NCI-H1930 (cell line): Measurements from ENCODE around the gene ACOT9.
"Not testable (repeated sequence)": the region's sequence is repeated elsewhere in the genome, so short reads cannot be mapped to it uniquely, and the experiment has no call there.

Experiments
- DNase-seq, 2 experiments: peaks; one replicate each; lab custom pipeline; 2025; lab: John Stamatoyannopoulos, UW

Gene ACOT9

GRCh38 chrX:23765449-23765848 lies 22.4 kb upstream of the ACOT9 start:
- no peak for DNase-seq

GRCh38 chrX:23764188-23764984 lies 21.3 kb upstream of the ACOT9 start:
- DNase-seq: no peak

GRCh38 chrX:23759821-23760220 lies 16.7 kb upstream of the ACOT9 start:
- DNase-seq: no peak

- DNase-seq: peak; percentile 20 to 54
These were observed 13.1 kb upstream of the ACOT9 start for GRCh38 chrX:23756165-23756564.

- DNase-seq: no peak
These were observed 11.6 kb upstream of the ACOT9 start for GRCh38 chrX:23754664-23755063.

- no peak for DNase-seq
These were observed 9.8 kb upstream of the ACOT9 start for GRCh38 chrX:23752740-23753415.

GRCh38 chrX:23749576-23749975 lies 6.5 kb upstream of the ACOT9 start:
- DNase-seq: no peak

- no peak for DNase-seq
These were observed 6.1 kb upstream of the ACOT9 start for GRCh38 chrX:23749129-23749528.

- no peak for DNase-seq
These were observed 2.7 kb upstream of the ACOT9 start for GRCh38 chrX:23745786-23746185.

GRCh38 chrX:23743623-23743971 lies 521 bp upstream of the ACOT9 start:
- DNase-seq: not testable (repeated sequence)

GRCh38 chrX:23742174-23742696 lies 841 bp downstream of the ACOT9 start:
- DNase-seq: no peak

- no peak for DNase-seq
These were observed 5.7 kb downstream of the ACOT9 start for GRCh38 chrX:23737413-23737812.

GRCh38 chrX:23736030-23736429 lies 7.0 kb downstream of the ACOT9 start:
- no peak for DNase-seq

GRCh38 chrX:23732704-23733103 lies 10.4 kb downstream of the ACOT9 start:
- DNase-seq: no peak

- DNase-seq: no peak
These were observed 11.1 kb downstream of the ACOT9 start for GRCh38 chrX:23731951-23732350.

- no peak for DNase-seq
These were observed 13.9 kb downstream of the ACOT9 start for GRCh38 chrX:23729214-23729613.

- no peak for DNase-seq
These were observed 15.9 kb downstream of the ACOT9 start for GRCh38 chrX:23727206-23727605.

GRCh38 chrX:23726191-23726590 lies 16.9 kb downstream of the ACOT9 start:
- no peak for DNase-seq

GRCh38 chrX:23720117-23720677 lies 22.9 kb downstream of the ACOT9 start:
- no peak for DNase-seq

GRCh38 chrX:23705235-23705634 lies 37.8 kb downstream of the ACOT9 start:
- no peak for DNase-seq

- DNase-seq: no peak
These were observed 38.3 kb downstream of the ACOT9 start for GRCh38 chrX:23704673-23705206.

- no peak for DNase-seq
These were observed 43.4 kb downstream of the ACOT9 start for GRCh38 chrX:23699636-23700194.
